GM23338 (cell line): Measurements from ENCODE around the gene FBXO46. TPM values are rescaled to one million over a fixed set of nuclear protein-coding genes. Genes with fewer than 3 reads are reported as not detected.

Source experiments
- ATAC-seq: fragments of 200-7000 bp; cut with Tn5 transposase; 3 replicates; pipeline ENCODE4 v1.9.1; 2020
- DNase-seq: peaks from one replicate; pipeline ENCODE4 v3.0.0-alpha.2; 2015; ENCODE audit warnings: low spot score
- H2AFZ ChIP-seq: fragments of 200-600 bp; sonication (generic); 2 replicates; pipeline ENCODE4 v1.8.0; 2016; ENCODE audit warnings: antibody characterized with exemption, mild to moderate bottlenecking, moderate library complexity
- H3F3A ChIP-seq: fragments of 200-600 bp; sonication (generic); replicated peaks from 2 replicates; pipeline ENCODE4 v1.8.0; 2017; ENCODE audit warnings: antibody characterized with exemption, mixed run types, low read depth
- H3K27ac ChIP-seq: fragments of 200-600 bp; sonication (generic); 2 replicates; pipeline ENCODE4 v1.6.1; 2016; ENCODE audit warnings: low read depth
- H3K27me3 ChIP-seq: fragments of 200-600 bp; sonication (generic); 2 replicates; pipeline ENCODE4 v1.8.0; 2016; ENCODE audit warnings: mild to moderate bottlenecking, mixed run types, moderate library complexity; ENCODE audit not compliant: insufficient read depth
- H3K36me3 ChIP-seq: fragments of 200-600 bp; sonication (generic); 2 replicates; pipeline ENCODE4 v1.8.0; 2016; ENCODE audit warnings: mild to moderate bottlenecking; ENCODE audit not compliant: insufficient read depth
- H3K4me1 ChIP-seq: fragments of 200-600 bp; sonication (generic); 2 replicates; pipeline ENCODE4 v1.8.0; 2016; ENCODE audit warnings: mild to moderate bottlenecking, moderate library complexity; ENCODE audit not compliant: insufficient read depth
- H3K4me2 ChIP-seq: fragments of 200-600 bp; sonication (generic); 2 replicates; pipeline ENCODE4 v1.7.1; 2017; ENCODE audit warnings: mixed run types
- H3K4me3 ChIP-seq: fragments of 200-600 bp; sonication (generic); 2 replicates; pipeline ENCODE4 v1.6.1; 2016; ENCODE audit warnings: mixed run types
- H3K79me2 ChIP-seq: fragments of 200-600 bp; sonication (generic); replicated peaks from 2 replicates; pipeline ENCODE4 v1.8.0; 2017; ENCODE audit warnings: mild to moderate bottlenecking; ENCODE audit not compliant: insufficient read depth
- H3K9me2 ChIP-seq: fragments of 200-600 bp; sonication (generic); 2 replicates; pipeline ENCODE4 v1.8.0; 2017; ENCODE audit not compliant: insufficient read depth
- H4K20me1 ChIP-seq: fragments of 200-600 bp; sonication (generic); replicated peaks from 2 replicates; pipeline ENCODE4 v1.8.0; 2017; ENCODE audit warnings: mild to moderate bottlenecking; ENCODE audit not compliant: insufficient read depth
- H3K27ac Mint-ChIP-seq: 2 replicates; pipeline ENCODE4 v1.8.0; 2020; ENCODE audit warnings: inconsistent platforms, mild to moderate bottlenecking, moderate library complexity, mixed read lengths
- H3K27me3 Mint-ChIP-seq: 3 replicates; pipeline ENCODE4 v1.8.0; 2022; ENCODE audit warnings: low read depth, mild to moderate bottlenecking, moderate library complexity, mixed read lengths, inconsistent platforms; ENCODE audit not compliant: insufficient read depth, poor library complexity
- H3K36me3 Mint-ChIP-seq: 3 replicates; pipeline ENCODE4 v1.8.0; 2021; ENCODE audit warnings: low read depth, mild to moderate bottlenecking, inconsistent platforms, moderate library complexity, mixed read lengths
- H3K4me1 Mint-ChIP-seq: 3 replicates; pipeline ENCODE4 v1.8.0; 2020; ENCODE audit warnings: mild to moderate bottlenecking, inconsistent platforms, mixed read lengths
- H3K4me3 Mint-ChIP-seq: 3 replicates; pipeline ENCODE4 v1.8.0; 2021; ENCODE audit warnings: moderate library complexity, mild to moderate bottlenecking, inconsistent platforms, mixed read lengths
- H3K9me3 Mint-ChIP-seq: 3 replicates; pipeline ENCODE4 v1.8.0; 2020; ENCODE audit warnings: moderate library complexity, mild to moderate bottlenecking, inconsistent platforms, mixed read lengths
- CREB1 ChIP-seq: fragments of 250-450 bp; sonication (Bioruptor Pico); IDR thresholded peaks from 2 replicates; pipeline ENCODE4 v1.5.0; 2020; ENCODE audit warnings: low read depth, mild to moderate bottlenecking, moderate library complexity
- CTCF ChIP-seq, 2 experiments: fragments of 200-600 bp in 1 of 2; sonication (generic) in 1 of 2; conservative IDR thresholded peaks; 2 replicates each; pipeline versions ENCODE4 v1.5.1 to v1.6.1; 2016 to 2017; ENCODE audit warnings: antibody characterized with exemption in 2 of 2, low read depth in 2 of 2, mild to moderate bottlenecking in 2 of 2, moderate library complexity in 1 of 2
- EZH2 ChIP-seq: fragments of 200-600 bp; sonication (generic); IDR thresholded peaks from one replicate; pipeline ENCODE4 v1.8.0; 2017; ENCODE audit warnings: antibody characterized with exemption, mild to moderate bottlenecking, low read depth; ENCODE audit not compliant: unreplicated experiment
- EZH2phosphoT487 ChIP-seq: fragments of 200-600 bp; sonication (generic); IDR thresholded peaks from one replicate; pipeline ENCODE4 v1.8.1; 2018; ENCODE audit warnings: antibody characterized with exemption; ENCODE audit not compliant: unreplicated experiment
- POLR2AphosphoS5 ChIP-seq: IDR thresholded peaks from 2 replicates; pipeline ENCODE4 v1.6.1; 2016; ENCODE audit warnings: antibody characterized with exemption, low read depth
- STAT1 ChIP-seq: IDR thresholded peaks from one replicate; pipeline ENCODE4 v1.6.1; 2016; ENCODE audit warnings: antibody characterized with exemption; ENCODE audit not compliant: unreplicated experiment
- ZNF114 ChIP-seq: fragments of 250-450 bp; sonication (Bioruptor Pico); IDR thresholded peaks from 2 replicates; pipeline ENCODE4 v1.5.0; 2020; ENCODE audit warnings: mild to moderate bottlenecking, moderate library complexity
- ZNF331 ChIP-seq: fragments of 250-450 bp; sonication (Bioruptor Pico); IDR thresholded peaks from 2 replicates; pipeline ENCODE4 v1.5.0; 2020; ENCODE audit warnings: low read depth, mild to moderate bottlenecking, moderate library complexity
- polyA plus RNA-seq: library from polyadenylated mRNA; unstranded; fragments of >200 nt; fragmentation: Nextera tagmentation; extraction: Ambion mirVana; gene quantifications from 2 replicates; pipeline ENCODE4 v1.2.1, GENCODE V29; 2016
- total RNA-seq: library from RNA; depleted of rRNA; stranded (reverse); fragments of >200 nt; shearing (Covaris generic); gene quantifications from 2 replicates; pipeline ENCODE4 v1.2.3, GENCODE V29; 2014
- TF ChIP-seq, protein P1 (sequence below): IDR thresholded peaks from 2 replicates; pipeline ENCODE4 v1.6.1; 2016; ENCODE audit warnings: antibody characterized with exemption
- TF ChIP-seq, protein P2 (sequence below): IDR thresholded peaks from one replicate; pipeline ENCODE4 v1.6.1; 2018; ENCODE audit warnings: antibody characterized with exemption; ENCODE audit not compliant: unreplicated experiment

The FBXO46 gene
- total and polyA plus RNA-seq, 2 experiments from 2014 or later = 9.4 to 35.8 TPM

DNA sequence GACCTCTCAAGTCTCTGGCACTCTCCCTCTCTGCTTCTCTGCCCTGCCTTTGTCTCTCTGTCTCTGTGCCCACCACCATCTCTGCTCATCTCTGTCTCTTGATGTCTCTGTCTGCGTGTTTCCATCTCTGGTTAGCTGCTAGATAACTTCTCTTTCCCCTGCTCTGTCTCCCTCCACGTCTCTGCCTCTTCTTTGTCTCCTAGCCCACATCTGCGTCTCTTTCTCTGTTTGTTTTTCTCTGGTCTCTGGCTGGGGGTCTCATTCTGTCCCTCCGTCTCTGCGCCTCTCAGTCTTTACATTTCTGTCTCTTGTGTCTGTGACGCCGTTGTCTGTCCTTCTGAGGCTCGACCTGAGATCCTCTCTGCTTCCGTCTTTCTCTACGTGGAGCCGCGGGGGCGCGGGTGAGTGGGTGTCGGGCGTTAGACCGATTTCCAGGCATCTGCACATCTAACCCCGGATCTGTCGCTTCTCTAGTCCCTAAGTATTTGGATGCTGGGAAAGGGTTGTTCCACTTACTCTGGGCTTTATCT, 62.3 kb downstream of the FBXO46 start (continued):
- TF ChIP-seq ZNF114 (CRISPR knock-in tag) (no peak), ZNF331 (no peak), EZH2 (no peak), EZH2phosphoT487 (no peak), CREB1 (no peak), POLR2AphosphoS5 (no peak), STAT1 (no peak)
- TF ChIP-seq, protein P1, sequence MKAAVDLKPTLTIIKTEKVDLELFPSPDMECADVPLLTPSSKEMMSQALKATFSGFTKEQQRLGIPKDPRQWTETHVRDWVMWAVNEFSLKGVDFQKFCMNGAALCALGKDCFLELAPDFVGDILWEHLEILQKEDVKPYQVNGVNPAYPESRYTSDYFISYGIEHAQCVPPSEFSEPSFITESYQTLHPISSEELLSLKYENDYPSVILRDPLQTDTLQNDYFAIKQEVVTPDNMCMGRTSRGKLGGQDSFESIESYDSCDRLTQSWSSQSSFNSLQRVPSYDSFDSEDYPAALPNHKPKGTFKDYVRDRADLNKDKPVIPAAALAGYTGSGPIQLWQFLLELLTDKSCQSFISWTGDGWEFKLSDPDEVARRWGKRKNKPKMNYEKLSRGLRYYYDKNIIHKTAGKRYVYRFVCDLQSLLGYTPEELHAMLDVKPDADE = no peak
- TF ChIP-seq, protein P2, sequence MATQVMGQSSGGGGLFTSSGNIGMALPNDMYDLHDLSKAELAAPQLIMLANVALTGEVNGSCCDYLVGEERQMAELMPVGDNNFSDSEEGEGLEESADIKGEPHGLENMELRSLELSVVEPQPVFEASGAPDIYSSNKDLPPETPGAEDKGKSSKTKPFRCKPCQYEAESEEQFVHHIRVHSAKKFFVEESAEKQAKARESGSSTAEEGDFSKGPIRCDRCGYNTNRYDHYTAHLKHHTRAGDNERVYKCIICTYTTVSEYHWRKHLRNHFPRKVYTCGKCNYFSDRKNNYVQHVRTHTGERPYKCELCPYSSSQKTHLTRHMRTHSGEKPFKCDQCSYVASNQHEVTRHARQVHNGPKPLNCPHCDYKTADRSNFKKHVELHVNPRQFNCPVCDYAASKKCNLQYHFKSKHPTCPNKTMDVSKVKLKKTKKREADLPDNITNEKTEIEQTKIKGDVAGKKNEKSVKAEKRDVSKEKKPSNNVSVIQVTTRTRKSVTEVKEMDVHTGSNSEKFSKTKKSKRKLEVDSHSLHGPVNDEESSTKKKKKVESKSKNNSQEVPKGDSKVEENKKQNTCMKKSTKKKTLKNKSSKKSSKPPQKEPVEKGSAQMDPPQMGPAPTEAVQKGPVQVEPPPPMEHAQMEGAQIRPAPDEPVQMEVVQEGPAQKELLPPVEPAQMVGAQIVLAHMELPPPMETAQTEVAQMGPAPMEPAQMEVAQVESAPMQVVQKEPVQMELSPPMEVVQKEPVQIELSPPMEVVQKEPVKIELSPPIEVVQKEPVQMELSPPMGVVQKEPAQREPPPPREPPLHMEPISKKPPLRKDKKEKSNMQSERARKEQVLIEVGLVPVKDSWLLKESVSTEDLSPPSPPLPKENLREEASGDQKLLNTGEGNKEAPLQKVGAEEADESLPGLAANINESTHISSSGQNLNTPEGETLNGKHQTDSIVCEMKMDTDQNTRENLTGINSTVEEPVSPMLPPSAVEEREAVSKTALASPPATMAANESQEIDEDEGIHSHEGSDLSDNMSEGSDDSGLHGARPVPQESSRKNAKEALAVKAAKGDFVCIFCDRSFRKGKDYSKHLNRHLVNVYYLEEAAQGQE = no peak

DNA sequence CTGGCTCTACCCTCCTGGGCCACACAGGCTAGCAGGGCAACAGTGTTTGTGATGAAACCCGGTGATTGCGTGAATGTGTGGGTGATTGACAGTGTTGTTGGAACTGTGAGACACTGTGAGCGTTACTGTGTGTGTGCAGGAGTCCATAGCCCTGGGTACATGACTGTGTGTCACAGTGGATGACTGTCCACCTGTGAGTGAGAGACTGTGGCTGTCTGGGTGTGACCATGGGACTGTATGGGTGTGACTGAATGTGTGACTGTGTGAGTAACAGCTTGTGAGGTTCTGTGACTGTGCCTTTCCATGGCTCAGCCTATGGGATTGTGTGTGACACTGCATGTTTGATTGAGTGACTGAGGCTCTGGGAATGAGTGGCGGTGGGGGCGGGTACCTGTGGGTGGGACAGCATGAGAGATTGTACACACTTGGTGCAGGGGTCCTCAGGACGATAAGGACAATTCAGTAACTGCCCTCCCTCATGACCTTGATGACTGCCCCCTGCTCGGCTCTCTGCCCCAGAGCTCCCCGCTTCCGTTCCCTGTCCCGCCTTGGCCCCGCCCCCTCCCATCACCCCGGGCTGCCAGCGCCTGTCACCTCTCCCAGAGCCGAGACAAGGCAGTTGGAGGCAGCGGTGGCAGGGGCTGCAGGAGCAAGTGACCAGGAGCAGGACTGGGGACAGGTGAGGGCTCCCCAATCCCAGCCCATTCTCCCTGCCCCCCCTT, 62.9 kb downstream of the FBXO46 start, which contains the start of gene GIPR:
GIPR (plus strand) TSS at position 602 of the 722 bp plus-strand sequence. CDS start 1,300 bp downstream, outside the sequence.
- DNase-seq (peak; percentile 77), ATAC-seq (peak; percentile 35)
- peaks cover 41% of the 10 kb centered on the region for H3K27me3 ChIP-seq
- peak within 1 kb of the TSS; percentile 90 for H3K4me2 ChIP-seq
- H3K9me2 ChIP-seq = no peaks in the 10 kb centered on the region
- no peaks in the 10 kb centered on the region for H4K20me1 ChIP-seq
- H3K27ac Mint-ChIP-seq = no peak within 1 kb of the TSS
- no peak within 1 kb of the TSS for H3K27ac ChIP-seq
- peaks cover 20% of the 10 kb centered on the region for H3F3A ChIP-seq
- H3K9me3 Mint-ChIP-seq = no peaks in the 10 kb centered on the region; the same call in 2 of the 3 replicates
- H3K4me1 Mint-ChIP-seq = peaks cover 17% of the 10 kb centered on the region
- peaks cover 16% of the 10 kb centered on the region; the same call in 1 of the 2 replicates for H3K4me1 ChIP-seq
- peak within 1 kb of the TSS; percentile 91 for H2AFZ ChIP-seq
- H3K4me3 Mint-ChIP-seq = peak within 1 kb of the TSS; percentile 71
- H3K36me3 Mint-ChIP-seq = no peaks in the 10 kb centered on the region; the same call in 2 of the 3 replicates
- TF ChIP-seq POLR2AphosphoS5 (0 out of 2 replicates have a peak, but pooled peaks have one; percentile 19), ZNF331 (no peak), CTCF (conservative IDR thresholded peaks at IDR 0.05; ENCODE audit: low read depth in 2 of 2) (0 out of 4 replicates have a peak, but pooled peaks of 1 of the 2 experiments have one; percentile 1)
- H3K36me3 ChIP-seq = no peaks in the 10 kb centered on the region
- H3K27me3 Mint-ChIP-seq = peaks cover 39% of the 10 kb centered on the region
- H3K4me3 ChIP-seq = peak within 1 kb of the TSS; percentile 78
- H3K79me2 ChIP-seq = no peaks in the 10 kb centered on the region
